HepG2 (cell line): ENCODE measurements around the gene CCDC126. TPM values are rescaled to one million over a fixed set of nuclear protein-coding genes. Genes with fewer than 3 reads are reported as not detected.

Source experiments
- ATAC-seq: fragments of 200-7000 bp; cut with Tn5 transposase; 3 replicates; pipeline ENCODE4 v1.9.1; 2020; ENCODE audit warnings: mild to moderate bottlenecking, moderate library complexity
- BruUV-seq: library from RNA; stranded (reverse); fragments of 400-500 nt; replicated peaks from 2 replicates; lab custom pipeline; 2021; lab: Mats Ljungman, UMichigan
- CTCF ChIA-PET: fragments of 300-600 bp; formaldehyde crosslinking; extraction: SDS; loops from one replicate; lab custom pipeline; 2021; ENCODE audit warnings: low total read pairs, inconsistent platforms, low intra/inter-chr PET ratio; lab: Yijun Ruan, JAX
- POLR2A ChIA-PET: fragments of 350-600 bp; sonication (Branson Sonifier 250); formaldehyde crosslinking; loops from one replicate; lab custom pipeline; 2020; ENCODE audit warnings: antibody characterized with exemption, inconsistent platforms; lab: Yijun Ruan, JAX
- DNase-seq: peaks from one replicate; pipeline ENCODE4 v3.0.0-alpha.2; 2015; ENCODE audit warnings: low spot score
- FAIRE-seq: peaks from 3 replicates; lab custom pipeline; 2011; peaks lifted over from hg19 to GRCh38; lab: Jason Lieb, UNC
- H2AFZ ChIP-seq: one replicate; pipeline ENCODE4 v1.6.1; 2011; ENCODE audit warnings: low read length, inconsistent platforms
- H3K27ac ChIP-seq: fragments of 300-600 bp; 3 replicates; pipeline ENCODE4 v1.8.0; 2011; ENCODE audit warnings: mixed run types, mild to moderate bottlenecking, mixed read lengths, low read length, inconsistent platforms; ENCODE audit not compliant: insufficient read depth; ENCODE audit errors: extremely low read length
- H3K27me3 ChIP-seq, 2 experiments: fragments of 200-600 bp in 1 of 2; 2 replicates in 1 of 2; 3 replicates in 1 of 2; pipeline versions ENCODE4 v1.6.0 to v1.8.0; 2011; ENCODE audit warnings: low read length in 2 of 2, mild to moderate bottlenecking in 2 of 2, moderate library complexity in 2 of 2, inconsistent platforms in 1 of 2; ENCODE audit not compliant: insufficient read depth in 2 of 2, control insufficient read depth in 1 of 2
- H3K36me3 ChIP-seq, 2 experiments: fragments of 200-600 bp in 1 of 2; replicated peaks in 1 of 2; 2 replicates in 1 of 2; 3 replicates in 1 of 2; pipeline versions ENCODE4 v1.5.1 to v1.8.0; 2011; ENCODE audit warnings: low read length in 2 of 2, inconsistent platforms in 1 of 2; ENCODE audit not compliant: insufficient read depth in 2 of 2, control insufficient read depth in 1 of 2
- H3K4me1 ChIP-seq: 2 replicates; pipeline ENCODE4 v1.5.1; 2012; ENCODE audit warnings: low read length, inconsistent platforms; ENCODE audit not compliant: insufficient read depth
- H3K4me2 ChIP-seq: 2 replicates; pipeline ENCODE4 v1.6.0; 2011; ENCODE audit warnings: low read depth, low read length, inconsistent platforms
- H3K4me3 ChIP-seq, 3 experiments: fragments of 200-600 bp in 1 of 3; sonication (generic), shearing (Covaris generic) in 1 of 3; replicated peaks in 1 of 3; 2 replicates each; pipeline ENCODE4 v1.5.1; 2011 to 2016; ENCODE audit warnings: low read length in 3 of 3, inconsistent platforms in 2 of 3, low read depth in 2 of 3, mild to moderate bottlenecking in 2 of 3, control low read depth in 1 of 3, mixed read lengths in 1 of 3; ENCODE audit not compliant: insufficient read depth in 1 of 3
- H3K79me2 ChIP-seq: one replicate; pipeline ENCODE4 v1.6.1; 2011; ENCODE audit warnings: low read length, inconsistent platforms; ENCODE audit not compliant: insufficient read depth
- H3K9ac ChIP-seq: 2 replicates; pipeline ENCODE4 v1.6.0; 2011; ENCODE audit warnings: mild to moderate bottlenecking, low read depth, low read length, inconsistent platforms; ENCODE audit not compliant: insufficient read depth
- H3K9me3 ChIP-seq: 2 replicates; pipeline ENCODE4 v1.5.1; 2012; ENCODE audit warnings: mild to moderate bottlenecking, low read length
- H4K20me1 ChIP-seq: 2 replicates; pipeline ENCODE4 v1.6.0; 2011; ENCODE audit warnings: inconsistent platforms, mild to moderate bottlenecking, low read length, moderate library complexity; ENCODE audit not compliant: insufficient read depth
- HDAC1 ChIP-seq: sonication (generic); formaldehyde crosslinking; IDR thresholded peaks from 2 replicates; pipeline ENCODE4 v1.5.1; 2020; ENCODE audit warnings: mild to moderate bottlenecking, missing genetic modification reagents
- HOXD1 ChIP-seq: sonication (generic); formaldehyde crosslinking; IDR thresholded peaks from 2 replicates; pipeline ENCODE4 v1.5.0; 2020; ENCODE audit warnings: missing genetic modification reagents
- MAFG ChIP-seq: sonication (generic); formaldehyde crosslinking; IDR thresholded peaks from 2 replicates; pipeline ENCODE4 v1.5.1; 2020; ENCODE audit warnings: mild to moderate bottlenecking, missing genetic modification reagents
- SCMH1 ChIP-seq: sonication (generic); formaldehyde crosslinking; IDR thresholded peaks from 2 replicates; pipeline ENCODE4 v1.9.0; 2021; ENCODE audit warnings: missing genetic modification reagents, mild to moderate bottlenecking, borderline replicate concordance
- TGIF2 ChIP-seq: IDR thresholded peaks from 2 replicates; pipeline ENCODE4 v1.6.1; 2016; ENCODE audit warnings: control low read depth, missing compliant biosample characterization
- ZNF260 ChIP-seq: sonication (generic); formaldehyde crosslinking; IDR thresholded peaks from 2 replicates; pipeline ENCODE4 v1.4.0; 2020; ENCODE audit warnings: missing genetic modification reagents, low read depth, mild to moderate bottlenecking, borderline replicate concordance
- ZNF441 ChIP-seq: sonication (generic); formaldehyde crosslinking; IDR thresholded peaks from 2 replicates; pipeline ENCODE4 v1.7.0; 2021; ENCODE audit warnings: missing genetic modification reagents, borderline replicate concordance
- ZNF547 ChIP-seq: sonication (generic); formaldehyde crosslinking; IDR thresholded peaks from 2 replicates; pipeline ENCODE4 v1.5.1; 2020; ENCODE audit warnings: mild to moderate bottlenecking, missing genetic modification reagents
- ZNF792 ChIP-seq: IDR thresholded peaks from 2 replicates; pipeline ENCODE4 v1.6.1; 2016
- ZNF879 ChIP-seq: sonication (generic); formaldehyde crosslinking; IDR thresholded peaks from 2 replicates; pipeline ENCODE4 v1.8.1; 2023; ENCODE audit warnings: missing genetic modification reagents
- WGBS: methylation state at CpG from one replicate; pipeline ENCODE4 v1.1.6; 2017; ENCODE audit warnings: low lambda C conversion rate; 5-methylcytosine and 5-hydroxymethylcytosine counted together
- in situ Hi-C: cut with HindIII; loops from 2 replicates; pipeline ENCODE4 v1.10.0; 2017; ENCODE audit warnings: low pct_unique_long_range_greater_than_20kb; ENCODE audit not compliant: extremely low pct_ligation_motif_present
- intact Hi-C: fragments of 100-400 bp; cut with micrococcal nuclease; formaldehyde crosslinking; loops from one replicate; pipeline ENCODE4 v1.10.0; 2022; ENCODE audit not compliant: unreplicated experiment
- polyA plus RNA-seq, 8 experiments: library from polyadenylated mRNA; depleted of rRNA in 3 of 8; stranded (reverse) in 7 of 8; unstranded in 1 of 8; fragments of >200 nt; fragmentation: Illumina TruSeq in 4 of 8; extraction: Trizol in 4 of 8; gene quantifications; 2 replicates each; pipeline versions ENCODE4 v1.2.1 to v1.2.3, GENCODE V29; 2011 to 2016; ENCODE audit warnings: low read depth in 4 of 8, missing spikeins in 1 of 8, mixed read lengths in 1 of 8; ENCODE audit not compliant: insufficient read depth in 1 of 8
- total RNA-seq, 5 experiments: library from RNA; depleted of rRNA; stranded (reverse); fragments of >200 nt; fragmentation: Illumina TruSeq; extraction: Trizol; gene quantifications; 2 replicates each; pipeline ENCODE4 v1.2.3, GENCODE V29; 2016; ENCODE audit warnings: low read depth in 1 of 5
- TF ChIP-seq, protein P1 (sequence below): sonication (generic); formaldehyde crosslinking; IDR thresholded peaks from 2 replicates; pipeline ENCODE4 v1.8.1; 2023; ENCODE audit warnings: mild to moderate bottlenecking, inconsistent platforms, moderate library complexity, missing genetic modification reagents, borderline replicate concordance
- TF ChIP-seq, protein P2 (sequence below): sonication (generic); formaldehyde crosslinking; IDR thresholded peaks from 2 replicates; pipeline ENCODE4 v1.5.1; 2020; ENCODE audit warnings: missing genetic modification reagents, mild to moderate bottlenecking, borderline replicate concordance
- TF ChIP-seq, protein P3 (sequence below): sonication (generic); formaldehyde crosslinking; IDR thresholded peaks from 2 replicates; pipeline ENCODE4 v1.4.0; 2020; ENCODE audit warnings: low read depth, mild to moderate bottlenecking, missing genetic modification reagents
- TF ChIP-seq, protein P4 (sequence below): sonication (generic); formaldehyde crosslinking; IDR thresholded peaks from 2 replicates; pipeline ENCODE4 v1.5.1; 2020; ENCODE audit warnings: missing genetic modification reagents, mild to moderate bottlenecking, borderline replicate concordance
- TF ChIP-seq, protein P5 (sequence below), 2 experiments: sonication (generic) in 1 of 2; formaldehyde crosslinking in 1 of 2; IDR thresholded peaks; 2 replicates each; pipeline versions ENCODE4 v1.4.0 to v1.6.1; 2018 to 2020; ENCODE audit warnings: missing genetic modification reagents in 2 of 2, borderline replicate concordance in 1 of 2, low read depth in 1 of 2, mild to moderate bottlenecking in 1 of 2, missing biosample characterization in 1 of 2

CCDC126 gene
- total and polyA plus RNA-seq, 2 of the 13 experiments (the other 11 are each of a cell fraction or from before 2014, with no cell fraction given) = 3.5 to 9.3 TPM

DNA sequence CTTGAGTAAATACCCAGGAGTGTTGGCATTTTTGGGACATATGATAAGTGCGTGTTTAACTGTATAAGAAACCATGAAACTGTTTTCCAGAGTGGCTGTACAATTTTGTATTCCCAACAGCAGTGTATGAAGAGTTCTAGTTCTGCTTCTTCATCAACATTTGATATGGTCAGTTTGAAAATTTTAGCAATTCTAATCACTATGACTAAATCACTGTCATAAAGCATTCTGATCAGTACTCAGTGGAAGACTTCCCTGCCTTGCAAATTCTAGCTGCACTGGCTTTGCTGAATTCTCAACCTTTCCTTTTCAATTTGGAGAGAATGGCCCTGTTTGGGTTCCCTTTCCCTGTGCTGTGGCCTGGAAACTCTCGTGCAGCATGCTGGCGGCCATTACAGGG is 64.2 kb downstream of the CCDC126 start:
- Histone ChIP-seq H3K79me2 (no peaks in the 10 kb centered on the region), H4K20me1 (no peaks in the 10 kb centered on the region), H3K4me2 (no peak overlapping the region), H3K27me3 (peaks cover 0 to 3% of the 10 kb centered on the region in 2 experiments; a peak in 1 of 5 replicates), H3K27ac (no peak overlapping the region), H3K9ac (no peak overlapping the region), H3K4me1 (no peaks in the 10 kb centered on the region), H3K9me3 (no peaks in the 10 kb centered on the region; the same call in 1 of the 2 replicates), H2AFZ (no peak overlapping the region), H3K4me3 (no peak overlapping the region), H3K36me3 (no peaks in the 10 kb centered on the region)
- FAIRE-seq (no peak), ATAC-seq (no peak), DNase-seq (no peak)
- ChIA-PET POLR2A (no interaction called here), CTCF (no interaction called here)
- in situ Hi-C loops (no loop called here), intact Hi-C loops (no loop called here)
- 10% methylated on average over 3 of the region's 3 CpGs for WGBS
- BruUV-seq = no TSS peak
- TF ChIP-seq HDAC1 (CRISPR knock-in tag) (no peak), ZNF260 (CRISPR knock-in tag) (no peak), HOXD1 (CRISPR knock-in tag) (no peak), ZNF547 (no peak), MAFG (no peak), ZNF441 (no peak), ZNF879 (CRISPR knock-in tag) (no peak), SCMH1 (CRISPR knock-in tag) (no peak), ZNF792 (CRISPR knock-in tag) (no peak), TGIF2 (CRISPR knock-in tag) (no peak)
- TF ChIP-seq, protein P1, sequence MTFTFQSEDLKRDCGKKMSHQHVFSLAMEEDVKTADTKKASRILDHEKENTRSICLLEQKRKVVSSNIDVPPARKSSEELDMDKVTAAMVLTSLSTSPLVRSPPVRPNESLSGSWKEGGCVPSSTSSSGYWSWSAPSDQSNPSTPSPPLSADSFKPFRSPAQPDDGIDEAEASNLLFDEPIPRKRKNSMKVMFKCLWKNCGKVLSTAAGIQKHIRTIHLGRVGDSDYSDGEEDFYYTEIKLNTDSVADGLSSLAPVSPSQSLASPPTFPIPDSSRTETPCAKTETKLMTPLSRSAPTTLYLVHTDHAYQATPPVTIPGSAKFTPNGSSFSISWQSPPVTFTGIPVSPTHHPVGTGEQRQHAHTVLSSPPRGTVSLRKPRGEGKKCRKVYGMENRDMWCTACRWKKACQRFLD (CRISPR knock-in tag) = no peak
- TF ChIP-seq, protein P2, sequence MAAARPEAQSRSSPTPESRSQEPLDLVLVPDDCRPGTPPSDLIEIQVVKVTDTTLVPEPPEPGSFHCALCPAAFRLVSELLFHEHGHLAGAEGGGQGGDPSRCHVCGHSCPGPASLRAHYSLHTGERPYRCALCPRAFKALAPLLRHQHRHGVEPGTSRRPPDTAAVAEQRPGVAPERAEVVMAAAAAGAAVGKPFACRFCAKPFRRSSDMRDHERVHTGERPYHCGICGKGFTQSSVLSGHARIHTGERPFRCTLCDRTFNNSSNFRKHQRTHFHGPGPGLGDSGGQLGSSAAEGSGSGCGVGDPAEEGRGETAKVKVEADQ (CRISPR knock-in tag) = no peak
- TF ChIP-seq, protein P3, sequence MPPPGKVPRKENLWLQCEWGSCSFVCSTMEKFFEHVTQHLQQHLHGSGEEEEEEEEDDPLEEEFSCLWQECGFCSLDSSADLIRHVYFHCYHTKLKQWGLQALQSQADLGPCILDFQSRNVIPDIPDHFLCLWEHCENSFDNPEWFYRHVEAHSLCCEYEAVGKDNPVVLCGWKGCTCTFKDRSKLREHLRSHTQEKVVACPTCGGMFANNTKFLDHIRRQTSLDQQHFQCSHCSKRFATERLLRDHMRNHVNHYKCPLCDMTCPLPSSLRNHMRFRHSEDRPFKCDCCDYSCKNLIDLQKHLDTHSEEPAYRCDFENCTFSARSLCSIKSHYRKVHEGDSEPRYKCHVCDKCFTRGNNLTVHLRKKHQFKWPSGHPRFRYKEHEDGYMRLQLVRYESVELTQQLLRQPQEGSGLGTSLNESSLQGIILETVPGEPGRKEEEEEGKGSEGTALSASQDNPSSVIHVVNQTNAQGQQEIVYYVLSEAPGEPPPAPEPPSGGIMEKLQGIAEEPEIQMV = no peak
- TF ChIP-seq, protein P4, sequence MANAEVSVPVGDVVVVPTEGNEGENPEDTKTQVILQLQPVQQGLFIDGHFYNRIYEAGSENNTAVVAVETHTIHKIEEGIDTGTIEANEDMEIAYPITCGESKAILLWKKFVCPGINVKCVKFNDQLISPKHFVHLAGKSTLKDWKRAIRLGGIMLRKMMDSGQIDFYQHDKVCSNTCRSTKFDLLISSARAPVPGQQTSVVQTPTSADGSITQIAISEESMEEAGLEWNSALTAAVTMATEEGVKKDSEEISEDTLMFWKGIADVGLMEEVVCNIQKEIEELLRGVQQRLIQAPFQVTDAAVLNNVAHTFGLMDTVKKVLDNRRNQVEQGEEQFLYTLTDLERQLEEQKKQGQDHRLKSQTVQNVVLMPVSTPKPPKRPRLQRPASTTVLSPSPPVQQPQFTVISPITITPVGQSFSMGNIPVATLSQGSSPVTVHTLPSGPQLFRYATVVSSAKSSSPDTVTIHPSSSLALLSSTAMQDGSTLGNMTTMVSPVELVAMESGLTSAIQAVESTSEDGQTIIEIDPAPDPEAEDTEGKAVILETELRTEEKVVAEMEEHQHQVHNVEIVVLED = no peak
- TF ChIP-seq, protein P5, sequence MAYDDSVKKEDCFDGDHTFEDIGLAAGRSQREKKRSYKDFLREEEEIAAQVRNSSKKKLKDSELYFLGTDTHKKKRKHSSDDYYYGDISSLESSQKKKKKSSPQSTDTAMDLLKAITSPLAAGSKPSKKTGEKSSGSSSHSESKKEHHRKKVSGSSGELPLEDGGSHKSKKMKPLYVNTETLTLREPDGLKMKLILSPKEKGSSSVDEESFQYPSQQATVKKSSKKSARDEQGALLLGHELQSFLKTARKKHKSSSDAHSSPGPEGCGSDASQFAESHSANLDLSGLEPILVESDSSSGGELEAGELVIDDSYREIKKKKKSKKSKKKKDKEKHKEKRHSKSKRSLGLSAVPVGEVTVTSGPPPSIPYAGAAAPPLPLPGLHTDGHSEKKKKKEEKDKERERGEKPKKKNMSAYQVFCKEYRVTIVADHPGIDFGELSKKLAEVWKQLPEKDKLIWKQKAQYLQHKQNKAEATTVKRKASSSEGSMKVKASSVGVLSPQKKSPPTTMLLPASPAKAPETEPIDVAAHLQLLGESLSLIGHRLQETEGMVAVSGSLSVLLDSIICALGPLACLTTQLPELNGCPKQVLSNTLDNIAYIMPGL (CRISPR knock-in tag; IDR thresholded peaks at IDR 0.05; ENCODE audit: borderline replicate concordance in 1 of 2, low read depth in 1 of 2) = no peak
